H54 (cell line): Measurements from ENCODE around the gene CDC14A.
"Not testable (repeated sequence)": the region's sequence is repeated elsewhere in the genome, so short reads cannot be mapped to it uniquely, and the experiment has no call there.

Experiments
- DNase-seq: peaks from one replicate; pipeline ENCODE4 v3.0.0; 2011; ENCODE audit warnings: low spot score, mixed read lengths; ENCODE audit not compliant: insufficient read length
- FAIRE-seq: peaks from 3 replicates; lab custom pipeline; 2011; peaks lifted over from hg19 to GRCh38; lab: Jason Lieb, UNC
- POLR2A ChIP-seq: IDR thresholded peaks from 2 replicates; pipeline ENCODE4 v1.6.1; 2011; ENCODE audit warnings: low read depth, mild to moderate bottlenecking, low read length

Gene CDC14A

GRCh38 chr1:100322436-100323211 lies 29.7 kb upstream of the CDC14A start:
- FAIRE-seq (no peak), DNase-seq (no peak)
- no peak for TF ChIP-seq POLR2A

- TF ChIP-seq POLR2A: no peak
- FAIRE-seq: no peak
- no peak for DNase-seq
Measured at GRCh38 chr1:100323419-100324106, 28.7 kb upstream of the CDC14A start.

DNA sequence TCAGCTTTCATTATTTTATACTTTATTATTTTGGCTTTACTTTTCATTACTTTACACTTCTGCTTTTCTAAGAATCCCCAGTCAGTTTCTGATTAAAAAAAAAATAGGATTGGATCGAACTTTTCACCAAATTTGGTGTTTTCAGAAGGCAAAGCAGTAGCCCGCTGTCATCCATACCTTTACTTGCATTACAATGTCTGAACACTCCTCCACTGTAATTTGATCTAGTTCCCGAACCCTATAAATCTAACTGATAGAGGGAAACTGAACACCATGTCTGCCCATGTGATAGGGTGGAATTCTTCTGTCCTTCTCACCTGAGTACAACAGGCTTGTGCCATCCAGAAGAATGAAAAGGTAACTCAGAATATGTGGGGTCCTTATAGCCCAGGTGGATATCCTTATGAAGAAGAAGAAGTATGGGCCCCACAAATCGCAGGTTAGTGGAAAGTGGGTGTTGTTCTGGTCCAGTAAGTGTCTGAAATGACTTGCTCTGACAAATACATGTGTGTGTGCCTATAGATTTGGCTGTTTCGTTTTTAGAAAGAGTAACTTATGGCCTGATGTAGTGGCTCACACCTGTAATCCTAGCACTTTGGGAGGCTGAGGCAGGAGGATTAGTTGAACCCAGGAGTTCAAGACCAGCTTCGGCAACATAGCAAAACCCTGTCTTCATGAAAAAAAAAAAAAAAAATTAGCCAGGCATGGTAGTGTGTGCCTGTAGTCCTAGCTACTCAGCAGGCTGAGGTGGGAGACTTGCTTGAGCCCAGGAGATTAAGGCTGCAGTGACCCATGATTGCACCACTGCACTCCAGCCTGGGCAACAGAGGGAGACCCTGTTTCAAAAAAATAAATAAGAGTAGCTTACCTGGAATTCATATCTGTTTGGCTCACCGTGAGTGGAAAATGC lies 26.6 kb upstream of the CDC14A start:
- no peak for TF ChIP-seq POLR2A
- no peak for DNase-seq

DNA sequence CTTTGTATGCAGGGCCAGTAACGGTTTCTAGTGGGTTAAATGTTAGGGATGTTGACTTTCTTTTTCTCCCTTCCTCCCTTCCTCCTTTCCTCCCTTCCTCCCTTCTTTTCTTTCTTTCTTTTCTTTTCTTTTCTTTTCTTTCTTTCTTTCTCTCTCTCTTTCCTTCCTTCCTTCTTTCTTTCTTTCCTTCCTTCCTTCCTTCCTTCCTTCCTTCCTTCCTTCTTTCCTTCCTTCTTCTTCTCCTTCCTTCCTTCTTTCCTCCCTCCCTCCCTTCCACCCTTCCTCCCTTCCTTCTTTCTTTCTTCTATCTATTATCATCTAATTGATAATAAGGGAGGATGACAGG lies 26.0 kb upstream of the CDC14A start:
- DNase-seq, FAIRE-seq: not testable (repeated sequence)

More for the DNA sequence above, 26.6 kb upstream of the CDC14A start:
- FAIRE-seq: no peak

DNA sequence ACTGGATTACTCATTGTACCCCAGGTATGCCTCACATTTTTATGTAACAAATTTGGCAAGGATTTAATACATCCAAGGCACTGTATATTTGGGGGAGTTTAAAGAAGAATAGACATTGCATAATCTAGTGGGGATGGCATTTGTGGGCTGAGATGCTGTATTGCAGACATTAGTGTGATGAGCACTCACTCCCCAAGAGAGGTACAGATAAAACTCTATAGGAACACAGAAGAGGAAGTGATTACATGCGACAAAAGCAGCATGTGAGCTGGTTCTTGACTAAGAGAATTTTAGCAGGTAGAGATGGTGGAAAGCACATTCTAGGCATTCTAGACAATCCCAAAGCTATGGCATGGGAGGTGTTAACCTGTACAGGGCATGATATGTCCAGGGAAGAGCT lies 24.2 kb upstream of the CDC14A start:
- no peak for FAIRE-seq
- TF ChIP-seq POLR2A: no peak
- DNase-seq: no peak

DNA sequence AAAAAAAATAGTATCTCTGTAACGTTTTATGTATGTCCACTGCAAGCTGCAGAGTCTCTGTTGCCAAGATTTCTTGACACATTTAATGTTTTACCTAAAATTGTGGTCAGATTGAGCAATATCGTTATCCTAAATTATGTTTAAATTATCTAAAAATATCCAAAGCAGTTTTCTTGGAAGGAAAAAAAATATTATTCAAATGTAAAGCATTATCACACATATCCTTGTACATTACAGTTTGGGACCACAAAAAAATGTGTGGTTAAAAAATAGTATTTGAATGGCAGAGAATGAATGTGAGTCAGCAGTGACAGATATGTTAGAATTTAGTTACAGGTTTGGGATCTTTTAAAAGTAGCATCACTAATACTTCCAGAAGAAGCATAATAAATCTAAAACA lies 21.2 kb upstream of the CDC14A start:
- not testable (repeated sequence) for DNase-seq, FAIRE-seq

GRCh38 chr1:100332331-100332730 lies 20.0 kb upstream of the CDC14A start:
- FAIRE-seq (no peak), DNase-seq (no peak)
- no peak for TF ChIP-seq POLR2A

GRCh38 chr1:100335436-100335835 lies 16.9 kb upstream of the CDC14A start:
- TF ChIP-seq POLR2A: no peak
- DNase-seq (no peak), FAIRE-seq (no peak)

GRCh38 chr1:100337878-100338277 lies 14.4 kb upstream of the CDC14A start:
- not testable (repeated sequence) for FAIRE-seq, DNase-seq

- not testable (repeated sequence) for FAIRE-seq
Measured at GRCh38 chr1:100339735-100340134, 12.6 kb upstream of the CDC14A start.

DNA sequence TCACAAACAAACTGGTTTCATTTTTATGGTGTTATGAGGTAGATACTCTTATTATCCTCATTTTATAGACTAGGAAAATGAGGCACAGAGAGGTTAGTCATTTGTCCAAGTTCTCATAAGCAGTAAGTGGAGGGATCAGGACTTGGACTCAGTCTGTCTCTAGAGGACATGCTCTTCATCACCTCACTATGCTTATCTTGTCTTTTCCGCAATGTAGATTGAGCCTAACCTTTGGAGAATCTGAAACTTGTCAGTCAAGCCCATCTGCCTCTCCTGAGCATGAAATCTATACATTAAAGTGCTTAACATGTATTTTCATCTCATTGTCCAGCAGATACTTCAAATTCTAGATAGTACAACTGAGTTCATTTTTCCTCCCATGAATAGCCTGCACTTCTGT lies 11.8 kb upstream of the CDC14A start:
- TF ChIP-seq POLR2A: no peak
- FAIRE-seq: no peak
- no peak for DNase-seq

More at GRCh38 chr1:100339735-100340134, 12.6 kb upstream of the CDC14A start:
- not testable (repeated sequence) for DNase-seq

DNA sequence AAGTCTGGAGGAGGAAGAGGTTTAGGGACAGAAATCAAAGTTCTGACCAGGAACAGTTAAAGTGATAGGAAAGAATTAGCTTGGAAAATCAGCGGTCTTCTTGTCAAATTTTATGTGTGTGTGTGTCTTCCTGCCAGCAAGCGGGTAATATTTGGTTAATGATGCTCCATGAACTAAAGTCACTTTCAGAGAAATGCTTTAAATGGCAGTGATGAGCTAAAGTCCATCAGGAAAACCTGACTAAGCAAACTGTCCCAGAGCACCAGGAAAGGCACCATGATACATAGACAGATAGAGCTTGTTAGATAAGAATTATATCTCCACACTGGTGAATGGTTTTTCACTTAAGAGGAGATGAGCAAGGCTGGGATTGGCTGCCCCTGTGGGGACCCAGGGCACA lies 10.0 kb upstream of the CDC14A start:
- FAIRE-seq: no peak
- no peak for DNase-seq
- TF ChIP-seq POLR2A: no peak

- DNase-seq (no peak), FAIRE-seq (no peak)
- TF ChIP-seq POLR2A: no peak
Measured at GRCh38 chr1:100343897-100344296, 8.4 kb upstream of the CDC14A start.

GRCh38 chr1:100344774-100345173 lies 7.5 kb upstream of the CDC14A start:
- FAIRE-seq (no peak), DNase-seq (no peak)
- TF ChIP-seq POLR2A: no peak
